ENCODE results near the gene KLHDC1.

DNA sequence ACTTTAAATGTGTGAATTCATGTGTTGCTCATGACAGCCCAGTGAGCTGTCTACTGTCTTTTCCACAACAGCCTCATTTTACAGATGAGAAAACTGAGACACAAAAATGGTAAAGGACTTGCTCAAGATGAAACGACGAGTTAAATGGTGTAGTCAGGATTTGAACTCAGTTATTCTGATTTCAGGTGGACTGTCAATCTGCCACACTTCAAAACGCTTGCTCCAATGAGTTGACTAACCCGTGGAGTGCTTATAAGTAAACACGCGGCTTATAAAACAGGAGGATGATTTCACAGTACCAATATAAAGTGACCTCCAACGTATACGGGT lies 4.3 kb upstream of the KLHDC1 start:
- TF ChIP-seq ISL1 (CRISPR knock-in tag; IDR thresholded peaks at IDR 0.05) (no peak), ZFP3 (CRISPR knock-in tag; IDR thresholded peaks at IDR 0.05) (no peak), CSDC2 (CRISPR knock-in tag; IDR thresholded peaks at IDR 0.05) (no peak), BACH2 (CRISPR knock-in tag; IDR thresholded peaks at IDR 0.05; ENCODE audit: borderline replicate concordance) (no peak), RARB (CRISPR knock-in tag; IDR thresholded peaks at IDR 0.05) (no peak), ZNF8 (CRISPR knock-in tag; IDR thresholded peaks at IDR 0.05) (no peak), ARNTL (CRISPR knock-in tag; IDR thresholded peaks at IDR 0.05; ENCODE audit: borderline replicate concordance, low read depth) (no peak), ZFP30 (CRISPR knock-in tag; IDR thresholded peaks at IDR 0.05) (no peak), ESRRG (CRISPR knock-in tag; IDR thresholded peaks at IDR 0.05) (no peak)
- TF ChIP-seq, protein P1, sequence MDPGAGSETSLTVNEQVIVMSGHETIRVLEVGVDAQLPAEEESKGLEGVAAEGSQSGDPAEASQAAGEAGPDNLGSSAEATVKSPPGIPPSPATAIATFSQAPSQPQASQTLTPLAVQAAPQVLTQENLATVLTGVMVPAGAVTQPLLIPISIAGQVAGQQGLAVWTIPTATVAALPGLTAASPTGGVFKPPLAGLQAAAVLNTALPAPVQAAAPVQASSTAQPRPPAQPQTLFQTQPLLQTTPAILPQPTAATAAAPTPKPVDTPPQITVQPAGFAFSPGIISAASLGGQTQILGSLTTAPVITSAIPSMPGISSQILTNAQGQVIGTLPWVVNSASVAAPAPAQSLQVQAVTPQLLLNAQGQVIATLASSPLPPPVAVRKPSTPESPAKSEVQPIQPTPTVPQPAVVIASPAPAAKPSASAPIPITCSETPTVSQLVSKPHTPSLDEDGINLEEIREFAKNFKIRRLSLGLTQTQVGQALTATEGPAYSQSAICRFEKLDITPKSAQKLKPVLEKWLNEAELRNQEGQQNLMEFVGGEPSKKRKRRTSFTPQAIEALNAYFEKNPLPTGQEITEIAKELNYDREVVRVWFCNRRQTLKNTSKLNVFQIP (CRISPR knock-in tag; IDR thresholded peaks at IDR 0.05; ENCODE audit: borderline replicate concordance, low read depth) = no peak
- TF ChIP-seq, protein P2, sequence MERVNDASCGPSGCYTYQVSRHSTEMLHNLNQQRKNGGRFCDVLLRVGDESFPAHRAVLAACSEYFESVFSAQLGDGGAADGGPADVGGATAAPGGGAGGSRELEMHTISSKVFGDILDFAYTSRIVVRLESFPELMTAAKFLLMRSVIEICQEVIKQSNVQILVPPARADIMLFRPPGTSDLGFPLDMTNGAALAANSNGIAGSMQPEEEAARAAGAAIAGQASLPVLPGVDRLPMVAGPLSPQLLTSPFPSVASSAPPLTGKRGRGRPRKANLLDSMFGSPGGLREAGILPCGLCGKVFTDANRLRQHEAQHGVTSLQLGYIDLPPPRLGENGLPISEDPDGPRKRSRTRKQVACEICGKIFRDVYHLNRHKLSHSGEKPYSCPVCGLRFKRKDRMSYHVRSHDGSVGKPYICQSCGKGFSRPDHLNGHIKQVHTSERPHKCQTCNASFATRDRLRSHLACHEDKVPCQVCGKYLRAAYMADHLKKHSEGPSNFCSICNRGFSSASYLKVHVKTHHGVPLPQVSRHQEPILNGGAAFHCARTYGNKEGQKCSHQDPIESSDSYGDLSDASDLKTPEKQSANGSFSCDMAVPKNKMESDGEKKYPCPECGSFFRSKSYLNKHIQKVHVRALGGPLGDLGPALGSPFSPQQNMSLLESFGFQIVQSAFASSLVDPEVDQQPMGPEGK (CRISPR knock-in tag; IDR thresholded peaks at IDR 0.05; ENCODE audit: borderline replicate concordance) = no peak
- TF ChIP-seq, protein P3, sequence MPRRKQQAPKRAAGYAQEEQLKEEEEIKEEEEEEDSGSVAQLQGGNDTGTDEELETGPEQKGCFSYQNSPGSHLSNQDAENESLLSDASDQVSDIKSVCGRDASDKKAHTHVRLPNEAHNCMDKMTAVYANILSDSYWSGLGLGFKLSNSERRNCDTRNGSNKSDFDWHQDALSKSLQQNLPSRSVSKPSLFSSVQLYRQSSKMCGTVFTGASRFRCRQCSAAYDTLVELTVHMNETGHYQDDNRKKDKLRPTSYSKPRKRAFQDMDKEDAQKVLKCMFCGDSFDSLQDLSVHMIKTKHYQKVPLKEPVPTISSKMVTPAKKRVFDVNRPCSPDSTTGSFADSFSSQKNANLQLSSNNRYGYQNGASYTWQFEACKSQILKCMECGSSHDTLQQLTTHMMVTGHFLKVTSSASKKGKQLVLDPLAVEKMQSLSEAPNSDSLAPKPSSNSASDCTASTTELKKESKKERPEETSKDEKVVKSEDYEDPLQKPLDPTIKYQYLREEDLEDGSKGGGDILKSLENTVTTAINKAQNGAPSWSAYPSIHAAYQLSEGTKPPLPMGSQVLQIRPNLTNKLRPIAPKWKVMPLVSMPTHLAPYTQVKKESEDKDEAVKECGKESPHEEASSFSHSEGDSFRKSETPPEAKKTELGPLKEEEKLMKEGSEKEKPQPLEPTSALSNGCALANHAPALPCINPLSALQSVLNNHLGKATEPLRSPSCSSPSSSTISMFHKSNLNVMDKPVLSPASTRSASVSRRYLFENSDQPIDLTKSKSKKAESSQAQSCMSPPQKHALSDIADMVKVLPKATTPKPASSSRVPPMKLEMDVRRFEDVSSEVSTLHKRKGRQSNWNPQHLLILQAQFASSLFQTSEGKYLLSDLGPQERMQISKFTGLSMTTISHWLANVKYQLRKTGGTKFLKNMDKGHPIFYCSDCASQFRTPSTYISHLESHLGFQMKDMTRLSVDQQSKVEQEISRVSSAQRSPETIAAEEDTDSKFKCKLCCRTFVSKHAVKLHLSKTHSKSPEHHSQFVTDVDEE (CRISPR knock-in tag; IDR thresholded peaks at IDR 0.05) = no peak
